Panc1 (cell line): ENCODE measurements around the gene MAP3K20. TPM values are rescaled to one million over a fixed set of nuclear protein-coding genes. Genes with fewer than 3 reads are reported as not detected.
A peak's percentile ranks its signal among the peaks of the same experiment; 100 is the strongest.

ENCODE experiments used
- ATAC-seq: fragments of 200-7000 bp; cut with Tn5 transposase; 2 replicates; pipeline ENCODE4 v1.9.1; 2020; ENCODE audit warnings: mild to moderate bottlenecking, moderate library complexity
- BruUV-seq: library from RNA; stranded (reverse); fragments of 400-500 nt; replicated peaks from 2 replicates; lab custom pipeline; 2021; lab: Mats Ljungman, UMichigan
- CTCF ChIA-PET: fragments of 300-600 bp; sonication (Branson Sonifier 250); formaldehyde crosslinking; loops from one replicate; lab custom pipeline; 2022; ENCODE audit warnings: antibody characterized with exemption; lab: Charles Lee
- POLR2A ChIA-PET: fragments of 300-600 bp; sonication (Branson Sonifier 250); formaldehyde crosslinking; loops from one replicate; lab custom pipeline; 2022; ENCODE audit warnings: antibody characterized with exemption; lab: Charles Lee
- DNase-seq: peaks from one replicate; pipeline ENCODE4 v3.0.0-alpha.2; 2010; ENCODE audit warnings: low read depth, low spot score
- H3K27ac ChIP-seq: 2 replicates; pipeline ENCODE4 v1.5.1; 2011; ENCODE audit warnings: mild to moderate bottlenecking, low read length, inconsistent platforms
- H3K27me3 ChIP-seq: fragments of 200-500 bp; sonication (Bioruptor generic); 2 replicates; pipeline ENCODE4 v1.6.0; 2014; ENCODE audit warnings: low read length, inconsistent platforms; ENCODE audit not compliant: control insufficient read depth, insufficient read depth
- H3K36me3 ChIP-seq: fragments of 200-500 bp; sonication (Bioruptor generic); 2 replicates; pipeline ENCODE4 v1.5.1; 2014; ENCODE audit warnings: inconsistent platforms, mild to moderate bottlenecking, low read length, moderate library complexity; ENCODE audit not compliant: control insufficient read depth, insufficient read depth
- H3K4me1 ChIP-seq: 2 replicates; pipeline ENCODE4 v1.5.1; 2011; ENCODE audit warnings: inconsistent platforms, mild to moderate bottlenecking, low read length, moderate library complexity; ENCODE audit not compliant: control insufficient read depth, insufficient read depth
- H3K4me3 ChIP-seq, 2 experiments: 2 replicates each; pipeline ENCODE4 v1.5.1; 2011 to 2012; ENCODE audit warnings: low read depth in 2 of 2, low read length in 2 of 2, mild to moderate bottlenecking in 2 of 2, inconsistent platforms in 1 of 2, moderate library complexity in 1 of 2
- H3K9me3 ChIP-seq: fragments of 200-500 bp; sonication (Bioruptor generic); 2 replicates; pipeline ENCODE4 v1.5.1; 2014; ENCODE audit warnings: low read depth, mild to moderate bottlenecking, inconsistent platforms, low read length, moderate library complexity; ENCODE audit not compliant: control insufficient read depth, insufficient read depth
- POLR2AphosphoS5 ChIP-seq: IDR thresholded peaks from 2 replicates; pipeline ENCODE4 v1.6.1; 2012; ENCODE audit warnings: mild to moderate bottlenecking, low read depth, low read length, moderate library complexity
- REST ChIP-seq, 2 experiments: IDR thresholded peaks; 2 replicates each; pipeline ENCODE4 v1.6.1; 2011 to 2012; ENCODE audit warnings: low read depth in 2 of 2, control low read depth in 1 of 2, low read length in 1 of 2, mild to moderate bottlenecking in 1 of 2, moderate library complexity in 1 of 2; ENCODE audit not compliant: insufficient read depth in 1 of 2
- SIN3A ChIP-seq: IDR thresholded peaks from 2 replicates; pipeline ENCODE4 v1.6.1; 2012; ENCODE audit warnings: low read depth, mild to moderate bottlenecking, low read length, moderate library complexity, borderline replicate concordance; ENCODE audit not compliant: insufficient read depth
- TCF7L2 ChIP-seq: IDR thresholded peaks from 2 replicates; pipeline ENCODE4 v1.6.1; 2011; ENCODE audit warnings: mild to moderate bottlenecking, low read depth, low read length, inconsistent platforms
- in situ Hi-C: cut with HindIII; loops from 2 replicates; pipeline ENCODE4 v1.10.0; 2016; ENCODE audit warnings: low sequenced_read_pairs, low pct_unique_long_range_greater_than_20kb
- intact Hi-C: fragments of 100-400 bp; cut with micrococcal nuclease; formaldehyde crosslinking; loops from one replicate; pipeline ENCODE4 v1.10.0; 2022; ENCODE audit not compliant: unreplicated experiment
- total RNA-seq: library from RNA; stranded (reverse); gene quantifications from one replicate; pipeline ENCODE4 v1.2.1, GENCODE V29; 2021; ENCODE audit not compliant: unreplicated experiment
- TF ChIP-seq, protein P1 (sequence below): fragments of 450-650 bp; IDR thresholded peaks from 2 replicates; pipeline ENCODE4 v1.5.1; 2017; ENCODE audit warnings: mild to moderate bottlenecking

MAP3K20 gene
- total RNA-seq, 1 experiment from 2014 or later = 121 TPM

- ATAC-seq (no peak), DNase-seq (no peak)
- in situ Hi-C loops = no loop called here
- Histone ChIP-seq H3K9me3 (peaks cover 10% of the 10 kb centered on the region; the same call in 1 of the 2 replicates), H3K27ac (peak overlapping the region; percentile 91), H3K27me3 (no peaks in the 10 kb centered on the region), H3K4me1 (peaks cover 61% of the 10 kb centered on the region), H3K4me3 (no peak overlapping the region), H3K36me3 (no peaks in the 10 kb centered on the region; the same call in 1 of the 2 replicates)
- intact Hi-C loops = no loop called here
- ChIA-PET POLR2A (no interaction called here), CTCF (no interaction called here)
- no peak for TF ChIP-seq REST (IDR thresholded peaks at IDR 0.05; ENCODE audit: insufficient read depth in 1 of 2, low read depth in 2 of 2, low read length in 1 of 2)
- TF ChIP-seq TCF7L2 = 0 out of 2 replicates have a peak, but pooled peaks have one; percentile 39
- no TSS peak for BruUV-seq
Measured at GRCh38 chr2:173136599-173136998, 61.0 kb downstream of the MAP3K20 start.

DNA sequence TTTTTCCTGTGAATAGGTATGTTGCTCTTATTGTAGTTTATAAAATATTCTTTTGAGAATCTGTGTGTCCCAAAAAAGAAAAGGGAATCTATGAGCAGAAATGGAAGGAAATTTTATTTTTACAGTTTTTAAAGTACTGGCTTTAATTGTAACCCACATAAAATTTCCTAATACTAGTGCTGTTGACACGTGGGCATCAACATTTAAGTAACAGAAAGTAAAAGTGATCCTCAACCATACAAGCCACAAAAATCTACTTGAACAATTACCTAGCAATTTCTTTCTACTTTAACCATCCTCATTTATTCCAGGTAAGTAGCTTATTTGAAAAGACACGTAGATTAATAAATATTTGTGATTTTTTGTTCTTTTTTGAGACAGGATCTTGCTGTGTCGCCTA is 62.0 kb downstream of the MAP3K20 start:
- no peak overlapping the region for H3K4me3 ChIP-seq
- H3K27ac ChIP-seq = peak overlapping the region; percentile 91
- peaks cover 53% of the 10 kb centered on the region for H3K4me1 ChIP-seq
- no TSS peak for BruUV-seq
- H3K27me3 ChIP-seq = no peaks in the 10 kb centered on the region
- intact Hi-C loops = no loop called here
- POLR2A ChIA-PET = interaction anchor here (1.1 kb wide), 1 partner anchor 25 kb away, joined by 3 read pairs; no protein-coding TSS in a partner anchor
- H3K36me3 ChIP-seq = no peaks in the 10 kb centered on the region; the same call in 1 of the 2 replicates
- in situ Hi-C loops = no loop called here
- H3K9me3 ChIP-seq = peaks cover 19% of the 10 kb centered on the region; the same call in 1 of the 2 replicates
- DNase-seq (no peak), ATAC-seq (no peak)
- CTCF ChIA-PET = no interaction called here
- no peak for TF ChIP-seq REST (IDR thresholded peaks at IDR 0.05; ENCODE audit: insufficient read depth in 1 of 2, low read depth in 2 of 2, low read length in 1 of 2)
- TF ChIP-seq POLR2AphosphoS5 = no peak
- TF ChIP-seq, protein P1, sequence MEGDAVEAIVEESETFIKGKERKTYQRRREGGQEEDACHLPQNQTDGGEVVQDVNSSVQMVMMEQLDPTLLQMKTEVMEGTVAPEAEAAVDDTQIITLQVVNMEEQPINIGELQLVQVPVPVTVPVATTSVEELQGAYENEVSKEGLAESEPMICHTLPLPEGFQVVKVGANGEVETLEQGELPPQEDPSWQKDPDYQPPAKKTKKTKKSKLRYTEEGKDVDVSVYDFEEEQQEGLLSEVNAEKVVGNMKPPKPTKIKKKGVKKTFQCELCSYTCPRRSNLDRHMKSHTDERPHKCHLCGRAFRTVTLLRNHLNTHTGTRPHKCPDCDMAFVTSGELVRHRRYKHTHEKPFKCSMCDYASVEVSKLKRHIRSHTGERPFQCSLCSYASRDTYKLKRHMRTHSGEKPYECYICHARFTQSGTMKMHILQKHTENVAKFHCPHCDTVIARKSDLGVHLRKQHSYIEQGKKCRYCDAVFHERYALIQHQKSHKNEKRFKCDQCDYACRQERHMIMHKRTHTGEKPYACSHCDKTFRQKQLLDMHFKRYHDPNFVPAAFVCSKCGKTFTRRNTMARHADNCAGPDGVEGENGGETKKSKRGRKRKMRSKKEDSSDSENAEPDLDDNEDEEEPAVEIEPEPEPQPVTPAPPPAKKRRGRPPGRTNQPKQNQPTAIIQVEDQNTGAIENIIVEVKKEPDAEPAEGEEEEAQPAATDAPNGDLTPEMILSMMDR = no peak
- no peak for TF ChIP-seq SIN3A
- no peak for TF ChIP-seq TCF7L2
